Activated CD4-positive, alpha-beta memory T cell treated with anti-CD3 and anti-CD28 coated beads, Interleukin-2, amount 10 ng/mL, durations not matched to agents 7 days and 5 days (primary cell): Measurements from ENCODE around the gene OSER1. TPM values are rescaled to one million over a fixed set of nuclear protein-coding genes. Genes with fewer than 3 reads are reported as not detected.
"Not testable (repeated sequence)": the region's sequence is repeated elsewhere in the genome, so short reads cannot be mapped to it uniquely, and the experiment has no call there.

Source experiments
- CTCF ChIA-PET: fragments of 350-600 bp; sonication (Branson Sonifier 250); formaldehyde crosslinking; loops from one replicate; lab custom pipeline; 2021; ENCODE audit warnings: antibody characterized with exemption, inconsistent platforms; lab: Charles Lee
- POLR2A ChIA-PET: fragments of 350-600 bp; sonication (Branson Sonifier 250); formaldehyde crosslinking; loops from one replicate; lab custom pipeline; 2021; ENCODE audit warnings: antibody characterized with exemption; lab: Charles Lee
- DNase-seq: peaks from one replicate; pipeline ENCODE4 v3.0.0-alpha.2; 2020
- H3K27ac Mint-ChIP-seq: one replicate; pipeline ENCODE4 v1.8.0; 2021; ENCODE audit warnings: mild to moderate bottlenecking, mixed read lengths
- H3K27me3 Mint-ChIP-seq: one replicate; pipeline ENCODE4 v1.8.0; 2021; ENCODE audit warnings: mixed read lengths
- H3K36me3 Mint-ChIP-seq: one replicate; pipeline ENCODE4 v1.8.0; 2021; ENCODE audit warnings: low read depth, mixed read lengths
- H3K4me1 Mint-ChIP-seq: one replicate; pipeline ENCODE4 v1.8.0; 2021; ENCODE audit warnings: mixed read lengths
- H3K4me3 Mint-ChIP-seq: one replicate; pipeline ENCODE4 v1.8.0; 2021; ENCODE audit warnings: mild to moderate bottlenecking, mixed read lengths
- H3K9me3 Mint-ChIP-seq: one replicate; pipeline ENCODE4 v1.8.0; 2021; ENCODE audit warnings: mixed read lengths
- total RNA-seq, 2 experiments: library from RNA; stranded (reverse); gene quantifications; one replicate each; pipeline ENCODE4 v1.2.3, GENCODE V29; 2021

OSER1 gene
- total RNA-seq, 2 experiments from 2014 or later, result 30.8 to 31.4 TPM

DNA sequence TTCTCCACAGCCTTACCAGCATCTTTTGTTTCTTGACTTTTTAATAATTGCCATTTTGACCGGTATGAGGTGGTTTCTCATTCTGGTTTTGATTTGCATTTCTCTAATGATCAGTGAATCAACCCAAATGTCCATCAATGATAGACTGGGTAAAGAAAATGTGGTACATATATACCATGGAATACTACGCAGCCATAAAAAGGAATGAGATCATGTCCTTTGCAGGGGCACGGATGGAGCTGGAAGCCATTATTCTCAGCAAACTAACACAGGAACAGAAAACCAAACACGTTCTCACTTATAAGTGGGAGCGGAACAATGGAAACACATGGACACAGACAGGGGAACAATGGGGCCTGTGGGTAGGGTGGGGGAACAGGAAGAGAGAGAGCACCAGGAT is 18.9 kb downstream of the OSER1 start:
- H3K9me3 Mint-ChIP-seq, DNase-seq, H3K4me1 Mint-ChIP-seq, POLR2A ChIA-PET, CTCF ChIA-PET, H3K27ac Mint-ChIP-seq, H3K4me3 Mint-ChIP-seq: not testable (repeated sequence)
- peaks cover 36% of the 10 kb centered on the region for H3K27me3 Mint-ChIP-seq
- H3K36me3 Mint-ChIP-seq, result peaks cover 11% of the 10 kb centered on the region

- peak; percentile 48 for DNase-seq
- H3K36me3 Mint-ChIP-seq, H3K4me1 Mint-ChIP-seq, H3K4me3 Mint-ChIP-seq, H3K9me3 Mint-ChIP-seq, H3K27ac Mint-ChIP-seq: not testable (repeated sequence)
- ChIA-PET CTCF (interaction anchor here (0.6 to 4.7 kb wide), 29 partner anchors 10 to 721 kb away, joined by 3 to 87 read pairs (median 5); partner anchors contain the start of genes FITM2 and OSER1), POLR2A (interaction anchor here (1.2 to 1.4 kb wide), 3 partner anchors 10 to 27 kb away, joined by 3 to 4 read pairs (median 3); partner anchors contain the start of gene OSER1)
- peaks cover 48% of the 10 kb centered on the region for H3K27me3 Mint-ChIP-seq
Measured at GRCh38 chr20:44190197-44190852, 20.2 kb downstream of the OSER1 start.

DNA sequence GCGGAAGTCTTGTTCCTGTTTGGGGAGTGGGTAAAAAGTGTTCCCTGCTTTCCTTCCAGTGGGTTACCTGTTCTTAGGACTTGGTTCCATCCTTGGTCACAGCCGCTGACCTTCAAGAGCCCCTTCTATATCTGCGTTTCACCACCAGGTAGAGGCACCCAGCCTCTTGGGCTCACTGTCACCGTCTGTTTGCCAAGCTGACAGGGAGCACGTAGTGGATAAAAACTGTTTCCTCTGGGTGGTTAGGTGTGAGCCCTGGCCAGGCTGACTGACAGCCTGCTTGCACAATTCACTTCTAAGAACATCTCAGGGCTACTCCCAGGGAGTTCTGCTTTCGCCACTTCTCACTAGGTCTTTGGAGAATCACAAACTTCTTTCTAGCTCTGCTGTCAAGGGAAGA is 21.8 kb downstream of the OSER1 start:
- DNase-seq, result no peak
- no peaks in the 10 kb centered on the region for H3K36me3 Mint-ChIP-seq
- no peak overlapping the region for H3K27ac Mint-ChIP-seq
- peaks cover 53% of the 10 kb centered on the region for H3K27me3 Mint-ChIP-seq
- ChIA-PET POLR2A (interaction anchor here (1.3 to 1.4 kb wide), 2 partner anchors 9 to 11 kb away, joined by 3 to 4 read pairs; no protein-coding TSS in a partner anchor), CTCF (interaction anchor here (1.1 to 4.7 kb wide), 10 partner anchors 8 to 122 kb away, joined by 3 to 87 read pairs (median 6); partner anchors contain the start of gene FITM2)
- H3K4me1 Mint-ChIP-seq, result peaks cover 2% of the 10 kb centered on the region
- H3K9me3 Mint-ChIP-seq, result no peaks in the 10 kb centered on the region
- H3K4me3 Mint-ChIP-seq, result no peak overlapping the region

GRCh38 chr20:44187772-44188709 is 22.5 kb downstream of the OSER1 start:
- ChIA-PET CTCF (interaction anchor here (0.7 to 4.7 kb wide), 6 partner anchors 9 to 74 kb away, joined by 3 to 87 read pairs (median 8); no protein-coding TSS in a partner anchor), POLR2A (interaction anchor here (1.1 to 1.3 kb wide), 3 partner anchors 10 to 437 kb away, joined by 3 read pairs; no protein-coding TSS in a partner anchor)
- Mint-ChIP-seq H3K27ac (no peak overlapping the region), H3K27me3 (peaks cover 56% of the 10 kb centered on the region), H3K4me1 (peaks cover 2% of the 10 kb centered on the region), H3K36me3 (no peaks in the 10 kb centered on the region), H3K4me3 (no peak overlapping the region), H3K9me3 (no peaks in the 10 kb centered on the region)
- DNase-seq, result no peak

DNA sequence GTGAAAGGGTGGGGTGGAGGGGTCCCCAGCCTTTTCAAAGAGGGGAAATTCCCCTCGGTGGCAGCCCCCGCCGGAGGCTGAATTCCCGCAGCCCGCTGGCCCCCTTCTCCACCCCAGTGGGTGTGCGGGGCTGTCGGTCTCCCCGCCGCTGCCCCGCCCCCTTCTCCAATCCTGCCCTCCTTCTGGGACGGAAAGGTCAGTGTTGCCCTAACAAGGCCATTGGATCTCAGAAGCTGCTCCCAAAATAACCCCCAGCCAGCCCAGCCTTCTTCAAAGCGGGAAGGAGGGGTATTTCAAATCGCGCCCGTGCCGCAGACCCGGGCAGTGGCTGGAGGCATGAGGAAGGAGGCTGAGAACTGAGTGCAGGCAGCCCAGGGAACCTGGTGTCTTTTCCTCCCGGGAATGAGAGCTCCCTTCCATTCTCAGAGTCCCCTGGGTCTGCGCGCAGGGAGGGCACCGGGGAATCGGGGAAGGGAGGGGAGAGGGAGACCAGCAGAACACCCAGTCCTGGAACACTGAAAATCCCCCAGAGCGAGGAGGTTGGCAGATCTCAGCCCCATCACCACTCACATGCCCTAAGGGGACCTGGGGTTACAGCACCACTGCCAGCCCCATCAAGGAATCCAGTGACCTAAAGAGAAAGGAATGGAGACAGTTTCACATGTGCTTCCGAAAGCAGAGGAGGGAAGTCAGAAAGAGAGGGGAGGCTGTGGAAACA is 23.4 kb downstream of the OSER1 start, which contains the start of gene JPH2:
Gene JPH2, minus strand, starts transcription at position 135 of the 718 bp plus-strand sequence. CDS start 483 bp downstream, outside the sequence.
- H3K27me3 Mint-ChIP-seq, result peaks cover 60% of the 10 kb centered on the region
- no peak within 1 kb of the TSS for H3K4me3 Mint-ChIP-seq
- H3K4me1 Mint-ChIP-seq, result peaks cover 2% of the 10 kb centered on the region
- DNase-seq, result no peak
- no peak within 1 kb of the TSS for H3K27ac Mint-ChIP-seq
- POLR2A ChIA-PET, result interaction anchor here (1.1 to 1.2 kb wide), 2 partner anchors 71 to 436 kb away, joined by 3 read pairs; no protein-coding TSS in a partner anchor
- H3K9me3 Mint-ChIP-seq, result no peaks in the 10 kb centered on the region
- H3K36me3 Mint-ChIP-seq, result no peaks in the 10 kb centered on the region
- CTCF ChIA-PET, result interaction anchor here (0.7 to 4.7 kb wide), 3 partner anchors 10 to 70 kb away, joined by 3 to 87 read pairs (median 3); no protein-coding TSS in a partner anchor

GRCh38 chr20:44186674-44187053 is 23.9 kb downstream of the OSER1 start:
- H3K9me3 Mint-ChIP-seq, result no peaks in the 10 kb centered on the region
- H3K27me3 Mint-ChIP-seq, result peaks cover 59% of the 10 kb centered on the region
- no peaks in the 10 kb centered on the region for H3K36me3 Mint-ChIP-seq
- H3K4me3 Mint-ChIP-seq, result no peak overlapping the region
- no peak for DNase-seq
- H3K27ac Mint-ChIP-seq, result no peak overlapping the region
- CTCF ChIA-PET, result interaction anchor here (4.7 kb wide), 1 partner anchor 69 kb away, joined by 87 read pairs; no protein-coding TSS in a partner anchor
- POLR2A ChIA-PET, result interaction anchor here (1.1 kb wide), 1 partner anchor 435 kb away, joined by 3 read pairs; no protein-coding TSS in a partner anchor
- H3K4me1 Mint-ChIP-seq, result peaks cover 2% of the 10 kb centered on the region

- no peak overlapping the region for H3K27ac Mint-ChIP-seq
- peaks cover 57% of the 10 kb centered on the region for H3K27me3 Mint-ChIP-seq
- peaks cover 2% of the 10 kb centered on the region for H3K4me1 Mint-ChIP-seq
- POLR2A ChIA-PET, result no interaction called here
- no peak overlapping the region for H3K4me3 Mint-ChIP-seq
- no peaks in the 10 kb centered on the region for H3K9me3 Mint-ChIP-seq
- no peaks in the 10 kb centered on the region for H3K36me3 Mint-ChIP-seq
- DNase-seq, result no peak
- CTCF ChIA-PET, result no interaction called here
Measured at GRCh38 chr20:44186201-44186600, 24.4 kb downstream of the OSER1 start.

- POLR2A ChIA-PET, result no interaction called here
- H3K36me3 Mint-ChIP-seq, result no peaks in the 10 kb centered on the region
Measured at GRCh38 chr20:44185574-44185973, 25.0 kb downstream of the OSER1 start.

GRCh38 chr20:44183282-44183681 is 27.3 kb downstream of the OSER1 start:
- POLR2A ChIA-PET, result no interaction called here
- no peaks in the 10 kb centered on the region for H3K9me3 Mint-ChIP-seq

More at GRCh38 chr20:44185574-44185973, 25.0 kb downstream of the OSER1 start:
- Mint-ChIP-seq H3K4me3 (no peak overlapping the region), H3K9me3 (no peaks in the 10 kb centered on the region), H3K27me3 (peaks cover 59% of the 10 kb centered on the region), H3K27ac (no peak overlapping the region), H3K4me1 (peaks cover 2% of the 10 kb centered on the region)
- DNase-seq, result no peak
- CTCF ChIA-PET, result no interaction called here

GRCh38 chr20:44182863-44183262 is 27.7 kb downstream of the OSER1 start:
- no peak for DNase-seq
- Mint-ChIP-seq H3K27ac (no peak overlapping the region), H3K9me3 (no peaks in the 10 kb centered on the region), H3K36me3 (no peaks in the 10 kb centered on the region), H3K27me3 (peaks cover 45% of the 10 kb centered on the region), H3K4me1 (peaks cover 2% of the 10 kb centered on the region), H3K4me3 (no peak overlapping the region)
- ChIA-PET POLR2A (no interaction called here), CTCF (no interaction called here)

More at GRCh38 chr20:44183282-44183681, 27.3 kb downstream of the OSER1 start:
- Mint-ChIP-seq H3K36me3 (no peaks in the 10 kb centered on the region), H3K27ac (no peak overlapping the region), H3K4me3 (no peak overlapping the region), H3K27me3 (peaks cover 49% of the 10 kb centered on the region), H3K4me1 (peaks cover 2% of the 10 kb centered on the region)
- DNase-seq, result no peak
- CTCF ChIA-PET, result no interaction called here

GRCh38 chr20:44182135-44182765 is 28.3 kb downstream of the OSER1 start:
- no peak overlapping the region for H3K27ac Mint-ChIP-seq
- peaks cover 39% of the 10 kb centered on the region for H3K27me3 Mint-ChIP-seq
- CTCF ChIA-PET, result no interaction called here
- DNase-seq, result no peak
- POLR2A ChIA-PET, result no interaction called here
- H3K4me3 Mint-ChIP-seq, result no peak overlapping the region
- H3K36me3 Mint-ChIP-seq, result no peaks in the 10 kb centered on the region
- no peaks in the 10 kb centered on the region for H3K4me1 Mint-ChIP-seq
- H3K9me3 Mint-ChIP-seq, result no peaks in the 10 kb centered on the region

DNA sequence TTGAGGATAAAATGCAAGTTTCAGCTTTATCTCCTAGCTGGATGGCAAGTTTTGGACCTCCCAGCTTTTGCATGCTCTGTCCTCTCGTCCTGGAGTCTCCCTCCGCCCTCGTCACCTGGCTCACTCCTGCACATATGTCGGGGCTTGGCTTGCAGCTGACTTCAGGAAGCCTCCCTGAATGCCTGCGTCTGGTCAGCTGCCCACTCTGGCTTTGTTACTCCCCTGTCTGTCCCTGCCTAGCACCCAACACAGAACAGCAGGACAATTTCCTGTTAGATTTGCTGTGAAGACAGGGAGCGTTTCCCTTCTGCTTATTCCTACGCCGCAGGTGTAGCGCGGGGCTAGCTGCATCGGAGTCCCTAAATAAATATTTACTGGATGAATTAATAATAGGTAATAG is 29.0 kb downstream of the OSER1 start:
- ChIA-PET CTCF (no interaction called here), POLR2A (no interaction called here)
- peaks cover 37% of the 10 kb centered on the region for H3K27me3 Mint-ChIP-seq

More for the DNA sequence above, 29.0 kb downstream of the OSER1 start:
- no peaks in the 10 kb centered on the region for H3K4me1 Mint-ChIP-seq
- H3K9me3 Mint-ChIP-seq, result no peaks in the 10 kb centered on the region
- H3K4me3 Mint-ChIP-seq, result no peak overlapping the region
- no peaks in the 10 kb centered on the region for H3K36me3 Mint-ChIP-seq
- no peak for DNase-seq
- no peak overlapping the region for H3K27ac Mint-ChIP-seq
